LNCAP (cell line): ENCODE results near the gene ASIC2.

Experiments
- TF ChIP-seq, protein P1 (sequence below): fragments of 450-650 bp; IDR thresholded peaks from 2 replicates; pipeline ENCODE4 v1.5.1; 2017; ENCODE audit warnings: mild to moderate bottlenecking

The ASIC2 gene

DNA sequence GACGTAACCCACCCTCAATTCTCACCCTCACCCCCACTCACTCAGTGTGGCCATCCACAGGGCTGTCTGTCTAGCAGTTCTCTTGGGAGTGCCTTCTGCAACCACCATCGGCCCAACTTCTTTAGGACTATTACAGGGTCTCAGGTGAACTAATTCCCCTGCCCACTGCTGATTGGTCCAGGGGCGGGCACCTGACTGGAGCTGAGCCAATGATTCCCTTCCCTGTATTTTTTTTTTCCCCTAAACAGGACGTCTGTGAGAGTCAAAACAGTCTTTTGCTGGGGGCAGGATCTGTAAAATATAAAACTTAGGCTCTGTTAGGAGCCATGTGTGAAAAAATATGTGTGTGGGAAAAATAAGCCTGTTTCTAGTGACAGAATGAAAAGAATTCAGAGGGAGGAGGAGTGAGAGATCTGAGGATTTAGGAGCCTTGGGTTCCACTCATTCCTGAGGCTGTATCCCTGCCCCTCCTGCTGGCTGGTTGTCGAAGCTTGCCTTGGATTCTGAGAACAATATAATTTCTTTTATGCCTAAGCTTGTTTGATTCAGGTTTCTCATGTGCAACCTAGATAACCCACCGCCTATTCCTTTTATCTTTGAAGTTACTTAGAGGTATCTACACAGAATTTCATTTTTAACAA is 186.4 kb downstream of the ASIC2 start:
- TF ChIP-seq, protein P1, sequence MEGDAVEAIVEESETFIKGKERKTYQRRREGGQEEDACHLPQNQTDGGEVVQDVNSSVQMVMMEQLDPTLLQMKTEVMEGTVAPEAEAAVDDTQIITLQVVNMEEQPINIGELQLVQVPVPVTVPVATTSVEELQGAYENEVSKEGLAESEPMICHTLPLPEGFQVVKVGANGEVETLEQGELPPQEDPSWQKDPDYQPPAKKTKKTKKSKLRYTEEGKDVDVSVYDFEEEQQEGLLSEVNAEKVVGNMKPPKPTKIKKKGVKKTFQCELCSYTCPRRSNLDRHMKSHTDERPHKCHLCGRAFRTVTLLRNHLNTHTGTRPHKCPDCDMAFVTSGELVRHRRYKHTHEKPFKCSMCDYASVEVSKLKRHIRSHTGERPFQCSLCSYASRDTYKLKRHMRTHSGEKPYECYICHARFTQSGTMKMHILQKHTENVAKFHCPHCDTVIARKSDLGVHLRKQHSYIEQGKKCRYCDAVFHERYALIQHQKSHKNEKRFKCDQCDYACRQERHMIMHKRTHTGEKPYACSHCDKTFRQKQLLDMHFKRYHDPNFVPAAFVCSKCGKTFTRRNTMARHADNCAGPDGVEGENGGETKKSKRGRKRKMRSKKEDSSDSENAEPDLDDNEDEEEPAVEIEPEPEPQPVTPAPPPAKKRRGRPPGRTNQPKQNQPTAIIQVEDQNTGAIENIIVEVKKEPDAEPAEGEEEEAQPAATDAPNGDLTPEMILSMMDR, result no peak

DNA sequence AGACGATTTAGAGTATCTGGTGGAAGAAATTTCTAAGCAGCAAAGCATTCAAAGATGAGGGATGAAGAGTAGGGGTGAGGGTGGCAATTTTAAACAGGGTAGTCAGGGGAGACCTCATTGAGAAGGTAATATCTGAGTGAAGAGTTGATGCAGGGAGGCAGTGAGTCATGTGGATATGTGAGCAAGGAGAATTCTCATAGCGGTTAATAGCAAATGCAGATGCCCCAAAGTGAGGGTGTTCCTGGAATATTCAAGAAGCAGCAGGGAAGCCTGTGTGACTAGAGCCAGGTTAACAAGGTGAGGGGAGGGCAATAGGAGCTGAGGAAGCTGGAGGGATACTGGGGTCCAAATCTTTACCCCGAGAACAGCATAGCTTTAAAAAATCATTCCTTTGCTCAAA is 187.2 kb downstream of the ASIC2 start:
- TF ChIP-seq, protein P1, result no peak

DNA sequence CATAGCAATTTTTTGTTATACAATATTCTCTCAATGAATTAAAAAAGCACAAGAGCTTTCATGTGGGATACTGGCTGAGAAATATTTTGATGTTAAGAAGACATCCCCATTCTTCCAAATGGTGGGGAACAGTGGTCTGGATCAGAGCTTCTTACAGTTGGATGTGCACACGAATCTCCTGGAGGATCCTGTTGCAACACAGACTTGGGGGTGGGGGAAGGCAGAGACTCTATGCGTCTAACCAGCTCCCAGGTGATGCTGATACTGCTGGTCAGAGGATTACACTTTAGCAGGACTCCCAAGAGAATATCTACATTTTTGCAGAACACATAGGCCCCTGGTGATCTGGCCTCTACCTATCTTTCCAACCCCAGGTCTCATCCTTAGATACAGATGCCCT is 193.2 kb downstream of the ASIC2 start:
- TF ChIP-seq, protein P1, result no peak

DNA sequence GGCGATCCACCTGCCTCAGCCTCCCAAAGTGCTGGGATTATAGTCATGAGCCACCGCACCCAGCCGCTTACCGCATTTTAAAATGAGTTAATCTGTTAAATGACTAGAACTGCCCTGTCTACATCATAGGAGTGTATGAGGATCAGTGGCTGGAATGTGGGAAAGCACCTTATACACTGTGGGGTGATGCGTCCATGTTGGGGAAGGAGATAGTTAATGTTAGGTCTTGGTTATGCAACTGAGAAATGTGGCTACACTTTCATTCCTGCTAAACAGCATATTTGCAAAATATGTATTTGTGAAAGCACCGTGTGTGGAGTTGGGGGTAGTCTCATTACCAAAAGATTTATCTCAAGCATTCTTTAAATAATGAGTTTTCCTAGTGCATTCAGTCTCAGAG is 193.8 kb downstream of the ASIC2 start:
- TF ChIP-seq, protein P1, result no peak

DNA sequence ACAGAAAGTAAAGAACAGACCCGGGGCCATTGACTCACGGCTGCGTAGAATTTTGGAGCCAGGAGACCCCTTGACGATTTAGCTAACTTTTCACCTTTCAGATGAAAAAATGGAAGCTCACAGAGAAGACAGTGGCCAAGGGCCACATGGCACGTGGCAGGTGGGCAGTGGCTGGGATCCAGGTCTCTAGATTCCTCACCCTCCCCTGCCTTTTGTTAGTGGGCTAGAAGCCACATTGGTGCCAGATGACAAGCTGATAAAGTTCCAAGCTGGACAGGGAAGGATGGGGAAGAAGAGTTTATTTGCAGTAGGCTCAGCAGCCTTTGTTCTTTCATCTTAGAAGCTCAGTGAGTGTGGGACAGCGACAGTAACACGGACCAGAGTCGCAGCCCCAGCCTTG is 195.7 kb downstream of the ASIC2 start:
- TF ChIP-seq, protein P1, result no peak

DNA sequence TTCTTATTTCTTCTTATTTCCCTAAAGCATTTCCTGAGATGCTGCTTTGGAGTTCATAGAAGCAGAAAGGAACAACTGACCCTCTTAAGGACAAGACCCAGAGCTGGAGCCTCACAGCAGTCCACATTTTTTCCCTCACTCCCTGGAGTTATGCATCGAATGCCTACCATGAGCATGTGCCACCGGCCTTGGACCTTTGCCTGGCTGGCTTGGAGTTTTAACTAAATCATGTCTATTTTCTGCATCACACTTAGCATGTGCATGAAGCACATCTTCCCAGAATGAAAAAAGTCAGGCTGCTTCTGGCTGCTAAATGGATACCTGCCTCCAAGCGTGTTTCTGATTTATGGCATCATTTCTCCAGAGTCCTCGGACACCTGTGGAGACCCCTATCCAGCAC is 196.9 kb downstream of the ASIC2 start:
- TF ChIP-seq, protein P1, result no peak

DNA sequence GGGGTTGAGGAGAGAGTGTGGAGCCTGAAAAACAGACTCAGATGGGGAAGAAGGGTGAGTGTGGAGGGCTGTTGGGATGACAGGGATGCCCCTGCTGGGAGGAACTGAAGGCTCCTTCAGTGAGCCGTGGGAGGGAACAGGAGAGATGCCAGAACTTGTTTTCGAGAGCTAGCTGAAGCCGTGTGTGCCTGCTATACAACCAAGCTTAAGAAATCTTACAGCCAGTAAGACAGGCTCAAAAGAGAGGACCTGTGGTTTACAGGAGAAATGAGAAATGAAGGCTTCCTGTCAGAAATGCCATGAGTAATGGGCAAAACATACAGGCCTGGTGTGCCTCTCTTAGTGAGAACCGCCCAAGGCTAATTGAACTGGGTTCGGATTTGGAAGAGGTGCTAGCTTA is 201.8 kb downstream of the ASIC2 start:
- TF ChIP-seq, protein P1, result no peak

DNA sequence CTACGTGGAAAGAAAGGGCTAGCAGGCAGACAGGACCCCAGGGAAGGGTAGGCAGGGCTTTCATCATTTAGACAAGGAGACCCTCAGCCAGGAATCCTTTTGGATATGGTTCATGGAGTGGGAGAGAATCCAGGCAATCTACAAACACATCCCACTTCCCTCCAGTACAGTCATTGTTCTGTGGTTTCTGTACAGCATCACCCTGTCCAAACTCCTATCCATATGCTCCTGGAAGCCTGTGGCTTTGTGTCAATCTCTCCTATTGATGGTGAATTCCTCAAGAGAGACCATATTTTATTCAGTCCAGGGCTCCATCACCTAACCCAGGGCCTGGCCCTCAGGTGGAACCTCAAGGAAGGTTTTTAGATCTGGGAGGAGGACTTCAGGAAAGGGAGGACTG is 202.3 kb downstream of the ASIC2 start:
- TF ChIP-seq, protein P1, result no peak
